A549 (cell line): ENCODE data around the gene CHADL. TPM values are rescaled to one million over a fixed set of nuclear protein-coding genes. Genes with fewer than 3 reads are reported as not detected.

Experiments
- ATAC-seq, 2 experiments: fragments of 200-7000 bp in 1 of 2; fragments of >200 bp in 1 of 2; cut with Nextera tagmentation in 1 of 2; cut with Tn5 transposase in 1 of 2; 3 replicates each; pipeline versions ENCODE4 v1.8.0 to v1.9.1; 2018 to 2020; ENCODE audit warnings: mild to moderate bottlenecking in 1 of 2, moderate library complexity in 1 of 2
- CTCF ChIA-PET: fragments of 300-600 bp; sonication (Branson Sonifier 250); formaldehyde crosslinking; extraction: SDS; loops from one replicate; lab custom pipeline; 2021; ENCODE audit warnings: antibody characterized with exemption, inconsistent platforms; lab: Yijun Ruan, JAX
- POLR2A ChIA-PET: fragments of 350-600 bp; formaldehyde crosslinking; extraction: SDS; loops from one replicate; lab custom pipeline; 2021; ENCODE audit warnings: antibody characterized with exemption, inconsistent platforms; lab: Yijun Ruan, JAX
- DNase-seq, 2 experiments: peaks; one replicate each; pipeline versions ENCODE4 v3.0.0 to v3.0.0-alpha.2; 2011 to 2016; ENCODE audit warnings: low read depth in 1 of 2, low spot score in 1 of 2
- FAIRE-seq: peaks from 2 replicates; lab custom pipeline; 2011; peaks lifted over from hg19 to GRCh38; lab: Jason Lieb, UNC
- H3K27ac ChIP-seq, 2 experiments: fragments of >200 bp; sonication (Bioruptor Twin); formaldehyde crosslinking; 3 replicates each; pipeline ENCODE4 v1.5.1; 2016 to 2017
- H3K4me1 ChIP-seq: fragments of >200 bp; sonication (Bioruptor Twin); formaldehyde crosslinking; 3 replicates; pipeline ENCODE4 v1.6.1; 2016
- H3K4me2 ChIP-seq: fragments of >200 bp; sonication (Bioruptor Twin); formaldehyde crosslinking; 3 replicates; pipeline ENCODE4 v1.6.1; 2016
- H3K4me3 ChIP-seq: fragments of >200 bp; sonication (Bioruptor Twin); formaldehyde crosslinking; 3 replicates; pipeline ENCODE4 v1.5.1; 2016
- H3K9me3 ChIP-seq: fragments of >200 bp; sonication (Bioruptor Twin); formaldehyde crosslinking; 3 replicates; pipeline ENCODE4 v1.6.1; 2016
- BCL3 ChIP-seq: fragments of >200 bp; sonication (Bioruptor Twin); formaldehyde crosslinking; IDR thresholded peaks from 3 replicates; pipeline ENCODE4 v1.6.1; 2016
- BHLHE40 ChIP-seq: IDR thresholded peaks from 2 replicates; pipeline ENCODE4 v1.6.1; 2012; ENCODE audit warnings: low read depth, low read length, inconsistent platforms
- CBX2 ChIP-seq: fragments of 200-600 bp; sonication (generic); IDR thresholded peaks from 2 replicates; pipeline ENCODE4 v1.6.1; 2016; ENCODE audit warnings: low read depth, mild to moderate bottlenecking, borderline replicate concordance
- CBX8 ChIP-seq: fragments of 200-600 bp; sonication (generic); IDR thresholded peaks from 2 replicates; pipeline ENCODE4 v1.6.1; 2016
- CHD4 ChIP-seq: fragments of 200-600 bp; sonication (generic); IDR thresholded peaks from 2 replicates; pipeline ENCODE4 v1.6.1; 2016; ENCODE audit warnings: antibody characterized with exemption, mild to moderate bottlenecking, borderline replicate concordance
- CTCF ChIP-seq: fragments of >200 bp; sonication (Bioruptor Twin); formaldehyde crosslinking; IDR thresholded peaks from 3 replicates; pipeline ENCODE4 v1.5.1; 2016
- EHF ChIP-seq: fragments of 250-450 bp; sonication (Bioruptor Pico); IDR thresholded peaks from 2 replicates; pipeline ENCODE4 v1.5.0; 2020; ENCODE audit warnings: mild to moderate bottlenecking
- EHMT2 ChIP-seq: fragments of 200-600 bp; sonication (generic); IDR thresholded peaks from 2 replicates; pipeline ENCODE4 v1.6.1; 2016; ENCODE audit warnings: antibody characterized with exemption, low read depth, mild to moderate bottlenecking, moderate library complexity
- EP300 ChIP-seq, 2 experiments: fragments of >200 bp; sonication (Bioruptor Twin); formaldehyde crosslinking; IDR thresholded peaks; 2 replicates in 1 of 2; 3 replicates in 1 of 2; pipeline ENCODE4 v1.6.1; 2016 to 2017
- ESRRA ChIP-seq: fragments of 150-350 bp; IDR thresholded peaks from 2 replicates; pipeline ENCODE4 v1.6.1; 2014; ENCODE audit warnings: mild to moderate bottlenecking, low read length, borderline replicate concordance
- FOSB ChIP-seq: fragments of 250-450 bp; sonication (Bioruptor Pico); IDR thresholded peaks from 2 replicates; pipeline ENCODE4 v1.5.0; 2020; ENCODE audit warnings: mild to moderate bottlenecking, moderate library complexity
- GATA3 ChIP-seq: IDR thresholded peaks from 2 replicates; pipeline ENCODE4 v1.6.1; 2012; ENCODE audit warnings: borderline replicate concordance
- HDAC2 ChIP-seq: fragments of 200-600 bp; sonication (generic); IDR thresholded peaks from 2 replicates; pipeline ENCODE4 v1.6.1; 2016
- HEYL ChIP-seq: fragments of 250-450 bp; sonication (Bioruptor Pico); IDR thresholded peaks from 2 replicates; pipeline ENCODE4 v1.8.0; 2021; ENCODE audit warnings: mild to moderate bottlenecking, moderate library complexity
- HMGXB4 ChIP-seq: fragments of 250-450 bp; sonication (Bioruptor Pico); IDR thresholded peaks from 2 replicates; pipeline ENCODE4 v1.5.0; 2021; ENCODE audit warnings: mild to moderate bottlenecking, moderate library complexity, borderline replicate concordance
- HOXA7 ChIP-seq: fragments of 250-450 bp; sonication (Bioruptor Pico); IDR thresholded peaks from 2 replicates; pipeline ENCODE4 v1.5.0; 2020; ENCODE audit warnings: mild to moderate bottlenecking, moderate library complexity
- JUN ChIP-seq, 2 experiments: fragments of >200 bp; sonication (Bioruptor Twin); formaldehyde crosslinking; IDR thresholded peaks; 2 replicates in 1 of 2; 3 replicates in 1 of 2; pipeline ENCODE4 v1.6.1; 2016 to 2017
- JUNB ChIP-seq: fragments of >200 bp; sonication (Bioruptor Twin); formaldehyde crosslinking; IDR thresholded peaks from 2 replicates; pipeline ENCODE4 v1.6.1; 2016
- KDM5A ChIP-seq: fragments of 200-600 bp; sonication (generic); IDR thresholded peaks from 2 replicates; pipeline ENCODE4 v1.6.1; 2016; ENCODE audit warnings: antibody characterized with exemption, mild to moderate bottlenecking
- MAX ChIP-seq: IDR thresholded peaks from 2 replicates; pipeline ENCODE4 v1.6.1; 2012
- MYC ChIP-seq: IDR thresholded peaks from 2 replicates; pipeline ENCODE4 v1.6.1; 2012; ENCODE audit warnings: mild to moderate bottlenecking, inconsistent platforms, low read length, improper control_type of control experiment, borderline replicate concordance
- NFE2L2 ChIP-seq: fragments of 150-350 bp; conservative IDR thresholded peaks from 2 replicates; pipeline ENCODE4 v1.6.1; 2014; ENCODE audit warnings: low read length
- PBX3 ChIP-seq: IDR thresholded peaks from 2 replicates; pipeline ENCODE4 v1.6.1; 2012
- RAD21 ChIP-seq, 2 experiments: fragments of >200 bp in 1 of 2; sonication (Bioruptor Twin) in 1 of 2; formaldehyde crosslinking in 1 of 2; IDR thresholded peaks in 1 of 2; conservative IDR thresholded peaks in 1 of 2; 2 replicates in 1 of 2; 3 replicates in 1 of 2; pipeline ENCODE4 v1.6.1; 2012 to 2018; ENCODE audit warnings: inconsistent platforms in 1 of 2
- RARB ChIP-seq: fragments of 250-450 bp; sonication (Bioruptor Pico); IDR thresholded peaks from 2 replicates; pipeline ENCODE4 v1.8.0; 2021; ENCODE audit warnings: mild to moderate bottlenecking, moderate library complexity
- RCOR1 ChIP-seq: fragments of 150-350 bp; IDR thresholded peaks from 2 replicates; pipeline ENCODE4 v1.6.1; 2014; ENCODE audit warnings: antibody characterized with exemption, low read length, low read depth
- SMC3 ChIP-seq: fragments of >200 bp; sonication (Bioruptor Twin); formaldehyde crosslinking; IDR thresholded peaks from 3 replicates; pipeline ENCODE4 v1.6.1; 2018; ENCODE audit warnings: inconsistent platforms
- SREBF2 ChIP-seq: fragments of 450-650 bp; IDR thresholded peaks from 2 replicates; pipeline ENCODE4 v1.6.1; 2014; ENCODE audit warnings: mild to moderate bottlenecking, moderate library complexity
- USF2 ChIP-seq: fragments of 450-650 bp; IDR thresholded peaks from 2 replicates; pipeline ENCODE4 v1.6.1; 2014; ENCODE audit warnings: antibody characterized with exemption
- ZSCAN20 ChIP-seq: fragments of 250-450 bp; sonication (Bioruptor Pico); IDR thresholded peaks from 2 replicates; pipeline ENCODE4 v1.8.0; 2022; ENCODE audit warnings: mild to moderate bottlenecking, moderate library complexity
- WGBS: methylation state at CpG from one replicate; pipeline ENCODE4 v1.1.6; 2017; ENCODE audit errors: missing lambda C conversion rate; 5-methylcytosine and 5-hydroxymethylcytosine counted together
- polyA plus RNA-seq, 4 experiments: library from polyadenylated mRNA; depleted of rRNA in 3 of 4; stranded (reverse); fragments of >200 nt; fragmentation: RNase III in 1 of 4; extraction: RNeasy Plus Mini Kit Qiagen cat#74134 plus additional on column Dnase treatment in 1 of 4; gene quantifications; 2 replicates in 3 of 4; 3 replicates in 1 of 4; pipeline ENCODE4 v1.2.3, GENCODE V29; 2011 to 2017
- TF ChIP-seq, protein P1 (sequence below): IDR thresholded peaks from 2 replicates; pipeline ENCODE4 v1.6.1; 2012; ENCODE audit warnings: low read depth, borderline replicate concordance

The CHADL gene
- polyA plus RNA-seq, 2 of the 4 experiments (the other 2 are of a cell fraction) = not detected

GRCh38 chr22:41286639-41287091, 45.9 kb upstream of the CHADL start (continued):
- no peak for TF ChIP-seq CBX8
- no peak for TF ChIP-seq EHMT2
- TF ChIP-seq CBX2 = no peak
- TF ChIP-seq KDM5A = no peak
- TF ChIP-seq BCL3 = no peak
- no peak for TF ChIP-seq RAD21 (conservative IDR thresholded peaks at IDR 0.05 in 1 of 2, IDR thresholded peaks at IDR 0.05 in 1 of 2)

DNA sequence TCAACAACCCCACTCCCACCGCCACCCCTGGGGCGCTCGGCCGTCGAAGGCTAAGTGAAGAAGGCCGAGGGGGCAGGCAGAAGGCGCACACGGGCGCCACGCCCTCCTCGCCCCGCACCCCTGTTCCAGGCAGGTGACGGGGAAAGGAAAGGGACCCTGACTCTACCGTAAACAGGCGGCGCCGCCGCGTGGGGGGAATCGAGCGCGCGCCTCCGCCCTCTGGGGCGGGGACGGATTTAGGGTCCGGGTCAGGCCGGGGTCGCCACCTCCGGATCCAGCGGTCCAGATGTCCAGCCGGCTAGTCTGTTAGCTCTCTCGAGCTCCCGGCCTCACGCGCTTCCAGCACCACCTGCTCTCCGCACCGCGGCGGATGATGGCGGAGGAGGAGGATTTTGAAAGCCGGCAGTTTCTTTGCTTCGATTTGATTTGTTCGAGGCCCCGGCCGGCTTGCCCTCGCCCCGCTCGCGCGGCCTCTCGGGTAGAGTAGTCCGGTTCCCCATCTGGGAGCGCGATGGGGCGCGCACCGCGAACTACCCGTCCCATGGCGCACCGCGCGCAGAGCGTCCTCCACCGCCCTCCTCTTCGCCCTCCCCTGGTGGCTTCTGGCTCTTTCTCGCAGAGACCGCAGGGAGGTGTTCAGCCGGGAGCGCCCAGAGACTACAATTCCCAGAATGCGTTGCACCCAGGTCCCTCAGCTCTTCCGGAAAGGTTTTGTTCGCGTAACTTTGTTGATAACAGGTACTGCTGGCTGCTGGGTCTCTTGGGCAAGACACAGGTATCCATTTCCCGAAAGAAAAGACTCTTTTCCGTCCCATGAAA, 45.3 kb upstream of the CHADL start, which contains the start of gene RANGAP1:
Gene RANGAP1, minus strand, starts transcription at position 368 of the 819 bp plus-strand sequence. CDS start 5,143 bp downstream, outside the sequence.
- Histone ChIP-seq H3K4me3 (peak within 1 kb of the TSS; percentile 97), H3K27ac (peak within 1 kb of the TSS; percentile 93 to 96), H3K9me3 (no peaks in the 10 kb centered on the region), H3K4me1 (peaks cover 52% of the 10 kb centered on the region), H3K4me2 (peak within 1 kb of the TSS; percentile 88)
- CTCF ChIA-PET = interaction anchor here (1.1 to 1.7 kb wide), 2 partner anchors 11 to 16 kb away, joined by 4 to 6 read pairs; partner anchors contain the start of gene ZC3H7B
- POLR2A ChIA-PET = interaction anchor here (0.6 to 1.4 kb wide), 6 partner anchors 15 to 429 kb away, joined by 4 to 11 read pairs (median 4); partner anchors contain the start of genes ST13, TEF, XPNPEP3 and ZC3H7B
- FAIRE-seq (peak; percentile 23), ATAC-seq (peak; percentile 95 to 97), DNase-seq (peak; percentile 92 to 96)
- WGBS = 2% methylated on average over 5 of the region's 77 CpGs
- TF ChIP-seq HMGXB4 (CRISPR knock-in tag) (no peak), JUNB (no peak), SREBF2 (no peak), BHLHE40 (no peak), RARB (no peak), MAX (peak; percentile 89), EP300 (IDR thresholded peaks at IDR 0.05) (no peak), PBX3 (no peak), MYC (0 out of 2 replicates have a peak, but pooled peaks have one; percentile 23), SMC3 (no peak), CHD4 (no peak), EHMT2 (no peak), GATA3 (no peak), HEYL (CRISPR knock-in tag) (no peak), HDAC2 (no peak), ZSCAN20 (no peak), HOXA7 (CRISPR knock-in tag) (no peak), CBX8 (no peak), KDM5A (peak; percentile 57), EHF (no peak), RCOR1 (no peak), ESRRA (no peak), JUN (IDR thresholded peaks at IDR 0.05) (peak in 1 of 2 experiments; percentile 49; a peak in 1 of 5 replicates), NFE2L2 (no peak), FOSB (CRISPR knock-in tag) (no peak), CTCF (no peak), USF2 (no peak)
- TF ChIP-seq, protein P1, sequence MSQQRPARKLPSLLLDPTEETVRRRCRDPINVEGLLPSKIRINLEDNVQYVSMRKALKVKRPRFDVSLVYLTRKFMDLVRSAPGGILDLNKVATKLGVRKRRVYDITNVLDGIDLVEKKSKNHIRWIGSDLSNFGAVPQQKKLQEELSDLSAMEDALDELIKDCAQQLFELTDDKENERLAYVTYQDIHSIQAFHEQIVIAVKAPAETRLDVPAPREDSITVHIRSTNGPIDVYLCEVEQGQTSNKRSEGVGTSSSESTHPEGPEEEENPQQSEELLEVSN = peak; percentile 55; the same call in 1 of the 2 replicates
